B cell (primary cell): Measurements from ENCODE around the gene NFATC1. TPM values are rescaled to one million over a fixed set of nuclear protein-coding genes. Genes with fewer than 3 reads are reported as not detected.
"Not testable (repeated sequence)": the region's sequence is repeated elsewhere in the genome, so short reads cannot be mapped to it uniquely, and the experiment has no call there.

ENCODE experiments used
- ATAC-seq: fragments of 200-7000 bp; cut with Tn5 transposase; one replicate; pipeline ENCODE4 v1.10.0; 2021; ENCODE audit warnings: low read depth, mild to moderate bottlenecking, moderate number of reproducible peaks, moderate library complexity
- CTCF ChIA-PET: fragments of 350-600 bp; sonication (Branson Sonifier 250); formaldehyde crosslinking; loops from one replicate; lab custom pipeline; 2021; ENCODE audit warnings: antibody characterized with exemption, inconsistent platforms; lab: Charles Lee
- POLR2A ChIA-PET: fragments of 350-600 bp; sonication (Branson Sonifier 250); formaldehyde crosslinking; loops from one replicate; lab custom pipeline; 2021; ENCODE audit warnings: antibody characterized with exemption; lab: Charles Lee
- DNase-seq: peaks from one replicate; pipeline ENCODE4 v3.0.0; 2013
- H2AFZ ChIP-seq: 2 replicates; pipeline ENCODE4 v1.6.1; 2012; ENCODE audit warnings: mild to moderate bottlenecking, low read depth, low read length; ENCODE audit not compliant: insufficient read depth, poor library complexity, severe bottlenecking
- H3K27ac ChIP-seq, 2 donors: 1 replicate in 1 of 2; 2 replicates in 1 of 2; pipeline ENCODE4 v1.5.1; 2012 to 2013; ENCODE audit warnings: low read length in 2 of 2, mild to moderate bottlenecking in 2 of 2, moderate library complexity in 1 of 2
- H3K27me3 ChIP-seq, 4 experiments: fragments of 200-600 bp in 1 of 4; sonication (generic) in 1 of 4; replicated peaks in 1 of 4; 1 replicate in 2 of 4; 2 replicates in 2 of 4; pipeline versions ENCODE4 v1.6.1 to v1.7.0; 2013 to 2016; ENCODE audit warnings: low read length in 3 of 4, mild to moderate bottlenecking in 2 of 4, mixed read lengths in 1 of 4, moderate library complexity in 1 of 4; ENCODE audit not compliant: insufficient read depth in 4 of 4, control insufficient read depth in 3 of 4; ENCODE audit errors: control extremely low read depth in 1 of 4
- H3K36me3 ChIP-seq, 2 experiments: replicated peaks in 1 of 2; 1 replicate in 1 of 2; 2 replicates in 1 of 2; pipeline versions ENCODE4 v1.6.1 to v1.7.1; 2013; ENCODE audit warnings: low read length in 1 of 2; ENCODE audit not compliant: insufficient read depth in 2 of 2, control insufficient read depth in 1 of 2; ENCODE audit errors: control extremely low read depth in 1 of 2, extremely low read depth in 1 of 2
- H3K4me1 ChIP-seq, 2 donors: fragments of 200-600 bp in 1 of 2; sonication (generic) in 1 of 2; 1 replicate in 1 of 2; 2 replicates in 1 of 2; pipeline versions ENCODE4 v1.5.1 to v1.6.1; 2013 to 2017; ENCODE audit warnings: low read length in 2 of 2; ENCODE audit not compliant: control insufficient read depth in 2 of 2, insufficient read depth in 2 of 2
- H3K4me2 ChIP-seq: replicated peaks from 2 replicates; pipeline ENCODE3; 2012; ENCODE audit warnings: mild to moderate bottlenecking, low read depth, low read length; ENCODE audit not compliant: poor library complexity, severe bottlenecking
- H3K4me3 ChIP-seq, 5 experiments: fragments of 200-600 bp in 1 of 5; sonication (generic) in 1 of 5; 1 replicate in 3 of 5; 2 replicates in 2 of 5; pipeline versions ENCODE4 v1.5.1 to v1.7.0; 2011 to 2016; ENCODE audit warnings: low read length in 4 of 5, mild to moderate bottlenecking in 4 of 5, low read depth in 2 of 5, control low read depth in 1 of 5, moderate library complexity in 1 of 5; ENCODE audit not compliant: insufficient read depth in 1 of 5; ENCODE audit errors: control extremely low read depth in 1 of 5, extremely low read depth in 1 of 5
- H3K79me2 ChIP-seq: fragments of 200-600 bp; sonication (generic); one replicate; pipeline ENCODE4 v1.6.0; 2016; ENCODE audit warnings: low read length; ENCODE audit not compliant: control insufficient read depth, insufficient read depth
- H3K9ac ChIP-seq: fragments of 200-600 bp; sonication (generic); 2 replicates; pipeline ENCODE4 v1.6.1; 2017; ENCODE audit warnings: mild to moderate bottlenecking, low read length, moderate library complexity
- H3K9me3 ChIP-seq, 3 donors: one replicate each; pipeline versions ENCODE4 v1.6.1 to v1.7.1; 2013; ENCODE audit warnings: low read length in 2 of 3; ENCODE audit not compliant: control insufficient read depth in 2 of 3, insufficient read depth in 1 of 3; ENCODE audit errors: control extremely low read depth in 1 of 3
- H4K20me1 ChIP-seq: 2 replicates; pipeline ENCODE4 v1.6.0; 2012; ENCODE audit warnings: mild to moderate bottlenecking, low read length; ENCODE audit not compliant: insufficient read depth, control insufficient read depth, poor library complexity, severe bottlenecking
- H3K27ac Mint-ChIP-seq: one replicate; pipeline ENCODE4 v1.8.0; 2021; ENCODE audit warnings: mixed read lengths
- H3K27me3 Mint-ChIP-seq: one replicate; pipeline ENCODE4 v1.8.0; 2021; ENCODE audit warnings: mixed read lengths
- H3K4me1 Mint-ChIP-seq: one replicate; pipeline ENCODE4 v1.8.0; 2021; ENCODE audit warnings: mixed read lengths
- H3K4me3 Mint-ChIP-seq: one replicate; pipeline ENCODE4 v1.8.0; 2021; ENCODE audit warnings: mixed read lengths
- H3K9me3 Mint-ChIP-seq: one replicate; pipeline ENCODE4 v1.8.0; 2022; ENCODE audit warnings: mixed read lengths; ENCODE audit not compliant: insufficient read depth
- CTCF ChIP-seq: fragments of 200-600 bp; IDR thresholded peaks from one replicate; pipeline ENCODE4 v1.8.0; 2022; ENCODE audit warnings: antibody characterized with exemption, mild to moderate bottlenecking
- EZH2 ChIP-seq: IDR thresholded peaks from 2 replicates; pipeline ENCODE4 v1.6.1; 2012; ENCODE audit warnings: borderline replicate concordance, low read depth, mild to moderate bottlenecking, moderate library complexity, low read length; ENCODE audit not compliant: insufficient read depth, poor library complexity, severe bottlenecking
- WGBS: methylation state at CpG from one replicate; pipeline ENCODE4 v1.1.5; 2013; ENCODE audit warnings: missing lambda C conversion rate; ENCODE audit not compliant: insufficient coverage; 5-methylcytosine and 5-hydroxymethylcytosine counted together
- intact Hi-C: fragments of 100-400 bp; cut with micrococcal nuclease; formaldehyde crosslinking; loops from one replicate; pipeline ENCODE4 v1.10.0; 2022
- polyA plus RNA-seq: library from polyadenylated mRNA; depleted of rRNA; stranded (reverse); fragments of >200 nt; gene quantifications from 2 replicates; pipeline ENCODE4 v1.2.3, GENCODE V29; 2012
- total RNA-seq, 2 donors: library from RNA; stranded (reverse); fragments of 120-200 nt in 1 of 2; gene quantifications; 1 replicate in 1 of 2; 2 replicates in 1 of 2; pipeline versions ENCODE4 v1.2.3 to v1.2.4, GENCODE V29; 2013 to 2022

The NFATC1 gene
- total and polyA plus RNA-seq, 2 donors (not counting 1 experiment from before 2014, with no cell fraction given), result 32.2 to 108 TPM

- POLR2A ChIA-PET, result interaction anchor here (0.6 kb wide), 1 partner anchor 9 kb away, joined by 3 read pairs; no protein-coding TSS in a partner anchor
- peaks cover 0 to 5% of the 10 kb centered on the region in 2 experiments for H3K36me3 ChIP-seq
- no peak overlapping the region for H2AFZ ChIP-seq
- H3K4me1 Mint-ChIP-seq, result peaks cover 42% of the 10 kb centered on the region
- over 99% methylated on average over 11 of the region's 11 CpGs for WGBS
- no peak overlapping the region for H3K4me3 Mint-ChIP-seq
- H3K27me3 ChIP-seq, result no peaks in the 10 kb centered on the region
- intact Hi-C loops, result no loop called here
- CTCF ChIA-PET, result no interaction called here
- ATAC-seq (no peak), DNase-seq (no peak)
- no peaks in the 10 kb centered on the region for H3K27me3 Mint-ChIP-seq
- H3K79me2 ChIP-seq, result peaks cover 19% of the 10 kb centered on the region
- H3K27ac Mint-ChIP-seq, result no peak overlapping the region
- no peak overlapping the region for H3K4me3 ChIP-seq
- TF ChIP-seq CTCF, result no peak
- no peak for TF ChIP-seq EZH2
- no peak overlapping the region for H3K9ac ChIP-seq
- peaks cover 29 to 36% of the 10 kb centered on the region in 2 donors for H3K4me1 ChIP-seq
- no peak overlapping the region for H3K27ac ChIP-seq
- no peak overlapping the region for H3K4me2 ChIP-seq
- no peaks in the 10 kb centered on the region for H4K20me1 ChIP-seq
- peaks cover 4 to 16% (median 11%) of the 10 kb centered on the region in 3 donors for H3K9me3 ChIP-seq
- H3K9me3 Mint-ChIP-seq, result peaks cover 4% of the 10 kb centered on the region
Measured at GRCh38 chr18:79503406-79503805, 107.7 kb downstream of the NFATC1 start.

GRCh38 chr18:79504034-79504433 lies 108.3 kb downstream of the NFATC1 start:
- H3K4me1 ChIP-seq, result peaks cover 35 to 42% of the 10 kb centered on the region in 2 donors
- no peak overlapping the region for H3K4me3 Mint-ChIP-seq
- peaks cover 47% of the 10 kb centered on the region for H3K4me1 Mint-ChIP-seq
- peaks cover 21% of the 10 kb centered on the region for H3K79me2 ChIP-seq
- intact Hi-C loops, result no loop called here
- ChIA-PET POLR2A (interaction anchor here (0.6 kb wide), 1 partner anchor 9 kb away, joined by 3 read pairs; no protein-coding TSS in a partner anchor), CTCF (no interaction called here)
- no peak for ATAC-seq
- no peaks in the 10 kb centered on the region for H4K20me1 ChIP-seq
- no peak overlapping the region for H3K4me3 ChIP-seq
- no peak for DNase-seq
- no peak overlapping the region for H3K4me2 ChIP-seq
- H3K9me3 Mint-ChIP-seq, result peaks cover 2% of the 10 kb centered on the region
- no peak overlapping the region for H2AFZ ChIP-seq
- peak overlapping the region; percentile 22 for H3K27ac Mint-ChIP-seq
- H3K27me3 ChIP-seq, result no peaks in the 10 kb centered on the region
- 91% methylated on average over 8 of the region's 12 CpGs for WGBS
- H3K9me3 ChIP-seq, result peaks cover 0 to 10% (median 5%) of the 10 kb centered on the region in 3 donors
- no peak overlapping the region for H3K9ac ChIP-seq
- no peaks in the 10 kb centered on the region for H3K27me3 Mint-ChIP-seq
- peaks cover 0 to 5% of the 10 kb centered on the region in 2 experiments for H3K36me3 ChIP-seq
- TF ChIP-seq EZH2 (no peak), CTCF (no peak)
- peak overlapping the region in 1 of 2 donors; percentile 20 for H3K27ac ChIP-seq

- H3K9me3 Mint-ChIP-seq, H3K4me2 ChIP-seq, CTCF ChIA-PET, H3K9ac ChIP-seq, ATAC-seq, H4K20me1 ChIP-seq, POLR2A ChIA-PET, H3K27me3 ChIP-seq, H3K36me3 ChIP-seq, H3K4me3 ChIP-seq, DNase-seq, H3K9me3 ChIP-seq, H3K27me3 Mint-ChIP-seq, intact Hi-C loops, H2AFZ ChIP-seq: not testable (repeated sequence)
- peaks cover 40 to 47% of the 10 kb centered on the region in 2 donors for H3K4me1 ChIP-seq
- 66% methylated on average over 3 of the region's 6 CpGs for WGBS
- Mint-ChIP-seq H3K4me3 (peak overlapping the region; percentile 40), H3K27ac (peak overlapping the region; percentile 22), H3K4me1 (peaks cover 51% of the 10 kb centered on the region)
- H3K27ac ChIP-seq, result peak overlapping the region in 1 of 2 donors; percentile 20
- peaks cover 25% of the 10 kb centered on the region for H3K79me2 ChIP-seq
Measured at GRCh38 chr18:79504495-79504894, 108.8 kb downstream of the NFATC1 start.
